GM23338 (cell line): ENCODE results near the gene LY86. TPM values are rescaled to one million over a fixed set of nuclear protein-coding genes. Genes with fewer than 3 reads are reported as not detected.

Experiments used
- ATAC-seq: fragments of 200-7000 bp; cut with Tn5 transposase; 3 replicates; pipeline ENCODE4 v1.9.1; 2020
- DNase-seq: peaks from one replicate; pipeline ENCODE4 v3.0.0-alpha.2; 2015; ENCODE audit warnings: low spot score
- H2AFZ ChIP-seq: fragments of 200-600 bp; sonication (generic); 2 replicates; pipeline ENCODE4 v1.8.0; 2016; ENCODE audit warnings: antibody characterized with exemption, mild to moderate bottlenecking, moderate library complexity
- H3F3A ChIP-seq: fragments of 200-600 bp; sonication (generic); replicated peaks from 2 replicates; pipeline ENCODE4 v1.8.0; 2017; ENCODE audit warnings: antibody characterized with exemption, mixed run types, low read depth
- H3K27ac ChIP-seq: fragments of 200-600 bp; sonication (generic); 2 replicates; pipeline ENCODE4 v1.6.1; 2016; ENCODE audit warnings: low read depth
- H3K27me3 ChIP-seq: fragments of 200-600 bp; sonication (generic); 2 replicates; pipeline ENCODE4 v1.8.0; 2016; ENCODE audit warnings: mild to moderate bottlenecking, mixed run types, moderate library complexity; ENCODE audit not compliant: insufficient read depth
- H3K36me3 ChIP-seq: fragments of 200-600 bp; sonication (generic); 2 replicates; pipeline ENCODE4 v1.8.0; 2016; ENCODE audit warnings: mild to moderate bottlenecking; ENCODE audit not compliant: insufficient read depth
- H3K4me1 ChIP-seq: fragments of 200-600 bp; sonication (generic); 2 replicates; pipeline ENCODE4 v1.8.0; 2016; ENCODE audit warnings: mild to moderate bottlenecking, moderate library complexity; ENCODE audit not compliant: insufficient read depth
- H3K4me2 ChIP-seq: fragments of 200-600 bp; sonication (generic); 2 replicates; pipeline ENCODE4 v1.7.1; 2017; ENCODE audit warnings: mixed run types
- H3K4me3 ChIP-seq: fragments of 200-600 bp; sonication (generic); 2 replicates; pipeline ENCODE4 v1.6.1; 2016; ENCODE audit warnings: mixed run types
- H3K79me2 ChIP-seq: fragments of 200-600 bp; sonication (generic); replicated peaks from 2 replicates; pipeline ENCODE4 v1.8.0; 2017; ENCODE audit warnings: mild to moderate bottlenecking; ENCODE audit not compliant: insufficient read depth
- H3K9me2 ChIP-seq: fragments of 200-600 bp; sonication (generic); 2 replicates; pipeline ENCODE4 v1.8.0; 2017; ENCODE audit not compliant: insufficient read depth
- H4K20me1 ChIP-seq: fragments of 200-600 bp; sonication (generic); replicated peaks from 2 replicates; pipeline ENCODE4 v1.8.0; 2017; ENCODE audit warnings: mild to moderate bottlenecking; ENCODE audit not compliant: insufficient read depth
- H3K27ac Mint-ChIP-seq: 2 replicates; pipeline ENCODE4 v1.8.0; 2020; ENCODE audit warnings: inconsistent platforms, mild to moderate bottlenecking, moderate library complexity, mixed read lengths
- H3K27me3 Mint-ChIP-seq: 3 replicates; pipeline ENCODE4 v1.8.0; 2022; ENCODE audit warnings: low read depth, mild to moderate bottlenecking, moderate library complexity, mixed read lengths, inconsistent platforms; ENCODE audit not compliant: insufficient read depth, poor library complexity
- H3K36me3 Mint-ChIP-seq: 3 replicates; pipeline ENCODE4 v1.8.0; 2021; ENCODE audit warnings: low read depth, mild to moderate bottlenecking, inconsistent platforms, moderate library complexity, mixed read lengths
- H3K4me1 Mint-ChIP-seq: 3 replicates; pipeline ENCODE4 v1.8.0; 2020; ENCODE audit warnings: mild to moderate bottlenecking, inconsistent platforms, mixed read lengths
- H3K4me3 Mint-ChIP-seq: 3 replicates; pipeline ENCODE4 v1.8.0; 2021; ENCODE audit warnings: moderate library complexity, mild to moderate bottlenecking, inconsistent platforms, mixed read lengths
- H3K9me3 Mint-ChIP-seq: 3 replicates; pipeline ENCODE4 v1.8.0; 2020; ENCODE audit warnings: moderate library complexity, mild to moderate bottlenecking, inconsistent platforms, mixed read lengths
- CREB1 ChIP-seq: fragments of 250-450 bp; sonication (Bioruptor Pico); IDR thresholded peaks from 2 replicates; pipeline ENCODE4 v1.5.0; 2020; ENCODE audit warnings: low read depth, mild to moderate bottlenecking, moderate library complexity
- CTCF ChIP-seq, 2 experiments: fragments of 200-600 bp in 1 of 2; sonication (generic) in 1 of 2; conservative IDR thresholded peaks; 2 replicates each; pipeline versions ENCODE4 v1.5.1 to v1.6.1; 2016 to 2017; ENCODE audit warnings: antibody characterized with exemption in 2 of 2, low read depth in 2 of 2, mild to moderate bottlenecking in 2 of 2, moderate library complexity in 1 of 2
- EZH2 ChIP-seq: fragments of 200-600 bp; sonication (generic); IDR thresholded peaks from one replicate; pipeline ENCODE4 v1.8.0; 2017; ENCODE audit warnings: antibody characterized with exemption, mild to moderate bottlenecking, low read depth; ENCODE audit not compliant: unreplicated experiment
- EZH2phosphoT487 ChIP-seq: fragments of 200-600 bp; sonication (generic); IDR thresholded peaks from one replicate; pipeline ENCODE4 v1.8.1; 2018; ENCODE audit warnings: antibody characterized with exemption; ENCODE audit not compliant: unreplicated experiment
- JUNB ChIP-seq: IDR thresholded peaks from one replicate; pipeline ENCODE4 v1.6.1; 2016; ENCODE audit warnings: antibody characterized with exemption; ENCODE audit not compliant: unreplicated experiment
- NANOG ChIP-seq: IDR thresholded peaks from 2 replicates; pipeline ENCODE4 v1.6.1; 2016; ENCODE audit warnings: antibody characterized with exemption, borderline replicate concordance
- POLR2AphosphoS5 ChIP-seq: IDR thresholded peaks from 2 replicates; pipeline ENCODE4 v1.6.1; 2016; ENCODE audit warnings: antibody characterized with exemption, low read depth
- ZNF114 ChIP-seq: fragments of 250-450 bp; sonication (Bioruptor Pico); IDR thresholded peaks from 2 replicates; pipeline ENCODE4 v1.5.0; 2020; ENCODE audit warnings: mild to moderate bottlenecking, moderate library complexity
- ZNF331 ChIP-seq: fragments of 250-450 bp; sonication (Bioruptor Pico); IDR thresholded peaks from 2 replicates; pipeline ENCODE4 v1.5.0; 2020; ENCODE audit warnings: low read depth, mild to moderate bottlenecking, moderate library complexity
- polyA plus RNA-seq: library from polyadenylated mRNA; unstranded; fragments of >200 nt; fragmentation: Nextera tagmentation; extraction: Ambion mirVana; gene quantifications from 2 replicates; pipeline ENCODE4 v1.2.1, GENCODE V29; 2016
- total RNA-seq: library from RNA; depleted of rRNA; stranded (reverse); fragments of >200 nt; shearing (Covaris generic); gene quantifications from 2 replicates; pipeline ENCODE4 v1.2.3, GENCODE V29; 2014
- TF ChIP-seq, protein P1 (sequence below): fragments of 250-450 bp; sonication (Bioruptor Pico); IDR thresholded peaks from 2 replicates; pipeline ENCODE4 v1.5.0; 2020; ENCODE audit warnings: mild to moderate bottlenecking, moderate library complexity

Gene LY86
- total and polyA plus RNA-seq, 2 experiments from 2014 or later: 0.29 TPM; not detected in 1

DNA sequence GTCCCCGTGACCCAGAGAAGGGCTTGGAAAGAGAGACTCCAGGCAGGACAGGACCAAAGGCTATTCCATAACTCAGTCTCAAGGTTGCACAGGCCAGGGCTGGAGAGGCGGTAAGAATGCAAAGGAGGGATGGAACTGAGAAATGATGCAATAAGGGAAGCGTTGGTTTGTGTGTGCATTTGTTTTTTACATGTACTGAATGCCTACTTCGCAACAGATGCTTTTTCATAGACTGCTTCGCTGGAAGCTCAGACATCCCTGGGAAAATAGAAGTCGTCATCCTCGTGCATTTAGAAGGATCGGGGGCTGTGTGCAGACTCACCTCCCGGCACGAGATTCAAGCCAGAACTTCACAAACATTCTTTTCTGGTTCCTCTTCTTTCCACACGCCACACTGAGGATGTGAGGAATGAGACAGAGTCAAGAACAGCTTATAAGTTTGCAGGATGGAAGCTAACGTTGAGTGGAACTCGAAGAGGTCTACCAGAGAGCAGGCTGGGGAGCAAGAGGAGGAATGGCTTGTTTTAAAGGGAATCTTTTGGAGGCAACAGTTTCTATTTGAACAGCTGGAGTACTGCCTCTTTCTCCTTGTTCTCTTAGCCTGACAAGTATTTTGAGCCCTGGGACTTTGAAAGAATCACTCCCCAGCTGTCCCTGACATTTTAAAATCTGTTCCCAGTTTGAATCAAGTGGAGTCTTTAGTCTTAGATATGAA lies 19.3 kb upstream of the LY86 start:
- H3K9me3 Mint-ChIP-seq: peaks cover 4% of the 10 kb centered on the region; the same call in 2 of the 3 replicates
- H3K36me3 Mint-ChIP-seq: 0 out of 3 replicates have a peak, but pooled peaks cover under 1% of the 10 kb centered on the region
- no peak overlapping the region for H3K27ac Mint-ChIP-seq
- TF ChIP-seq EZH2phosphoT487 (no peak), EZH2 (no peak), ZNF331 (CRISPR knock-in tag) (no peak), NANOG (no peak), POLR2AphosphoS5 (no peak), JUNB (no peak), CREB1 (no peak), CTCF (conservative IDR thresholded peaks at IDR 0.05; ENCODE audit: low read depth in 2 of 2) (no peak), ZNF114 (CRISPR knock-in tag) (no peak)
- TF ChIP-seq, protein P1, sequence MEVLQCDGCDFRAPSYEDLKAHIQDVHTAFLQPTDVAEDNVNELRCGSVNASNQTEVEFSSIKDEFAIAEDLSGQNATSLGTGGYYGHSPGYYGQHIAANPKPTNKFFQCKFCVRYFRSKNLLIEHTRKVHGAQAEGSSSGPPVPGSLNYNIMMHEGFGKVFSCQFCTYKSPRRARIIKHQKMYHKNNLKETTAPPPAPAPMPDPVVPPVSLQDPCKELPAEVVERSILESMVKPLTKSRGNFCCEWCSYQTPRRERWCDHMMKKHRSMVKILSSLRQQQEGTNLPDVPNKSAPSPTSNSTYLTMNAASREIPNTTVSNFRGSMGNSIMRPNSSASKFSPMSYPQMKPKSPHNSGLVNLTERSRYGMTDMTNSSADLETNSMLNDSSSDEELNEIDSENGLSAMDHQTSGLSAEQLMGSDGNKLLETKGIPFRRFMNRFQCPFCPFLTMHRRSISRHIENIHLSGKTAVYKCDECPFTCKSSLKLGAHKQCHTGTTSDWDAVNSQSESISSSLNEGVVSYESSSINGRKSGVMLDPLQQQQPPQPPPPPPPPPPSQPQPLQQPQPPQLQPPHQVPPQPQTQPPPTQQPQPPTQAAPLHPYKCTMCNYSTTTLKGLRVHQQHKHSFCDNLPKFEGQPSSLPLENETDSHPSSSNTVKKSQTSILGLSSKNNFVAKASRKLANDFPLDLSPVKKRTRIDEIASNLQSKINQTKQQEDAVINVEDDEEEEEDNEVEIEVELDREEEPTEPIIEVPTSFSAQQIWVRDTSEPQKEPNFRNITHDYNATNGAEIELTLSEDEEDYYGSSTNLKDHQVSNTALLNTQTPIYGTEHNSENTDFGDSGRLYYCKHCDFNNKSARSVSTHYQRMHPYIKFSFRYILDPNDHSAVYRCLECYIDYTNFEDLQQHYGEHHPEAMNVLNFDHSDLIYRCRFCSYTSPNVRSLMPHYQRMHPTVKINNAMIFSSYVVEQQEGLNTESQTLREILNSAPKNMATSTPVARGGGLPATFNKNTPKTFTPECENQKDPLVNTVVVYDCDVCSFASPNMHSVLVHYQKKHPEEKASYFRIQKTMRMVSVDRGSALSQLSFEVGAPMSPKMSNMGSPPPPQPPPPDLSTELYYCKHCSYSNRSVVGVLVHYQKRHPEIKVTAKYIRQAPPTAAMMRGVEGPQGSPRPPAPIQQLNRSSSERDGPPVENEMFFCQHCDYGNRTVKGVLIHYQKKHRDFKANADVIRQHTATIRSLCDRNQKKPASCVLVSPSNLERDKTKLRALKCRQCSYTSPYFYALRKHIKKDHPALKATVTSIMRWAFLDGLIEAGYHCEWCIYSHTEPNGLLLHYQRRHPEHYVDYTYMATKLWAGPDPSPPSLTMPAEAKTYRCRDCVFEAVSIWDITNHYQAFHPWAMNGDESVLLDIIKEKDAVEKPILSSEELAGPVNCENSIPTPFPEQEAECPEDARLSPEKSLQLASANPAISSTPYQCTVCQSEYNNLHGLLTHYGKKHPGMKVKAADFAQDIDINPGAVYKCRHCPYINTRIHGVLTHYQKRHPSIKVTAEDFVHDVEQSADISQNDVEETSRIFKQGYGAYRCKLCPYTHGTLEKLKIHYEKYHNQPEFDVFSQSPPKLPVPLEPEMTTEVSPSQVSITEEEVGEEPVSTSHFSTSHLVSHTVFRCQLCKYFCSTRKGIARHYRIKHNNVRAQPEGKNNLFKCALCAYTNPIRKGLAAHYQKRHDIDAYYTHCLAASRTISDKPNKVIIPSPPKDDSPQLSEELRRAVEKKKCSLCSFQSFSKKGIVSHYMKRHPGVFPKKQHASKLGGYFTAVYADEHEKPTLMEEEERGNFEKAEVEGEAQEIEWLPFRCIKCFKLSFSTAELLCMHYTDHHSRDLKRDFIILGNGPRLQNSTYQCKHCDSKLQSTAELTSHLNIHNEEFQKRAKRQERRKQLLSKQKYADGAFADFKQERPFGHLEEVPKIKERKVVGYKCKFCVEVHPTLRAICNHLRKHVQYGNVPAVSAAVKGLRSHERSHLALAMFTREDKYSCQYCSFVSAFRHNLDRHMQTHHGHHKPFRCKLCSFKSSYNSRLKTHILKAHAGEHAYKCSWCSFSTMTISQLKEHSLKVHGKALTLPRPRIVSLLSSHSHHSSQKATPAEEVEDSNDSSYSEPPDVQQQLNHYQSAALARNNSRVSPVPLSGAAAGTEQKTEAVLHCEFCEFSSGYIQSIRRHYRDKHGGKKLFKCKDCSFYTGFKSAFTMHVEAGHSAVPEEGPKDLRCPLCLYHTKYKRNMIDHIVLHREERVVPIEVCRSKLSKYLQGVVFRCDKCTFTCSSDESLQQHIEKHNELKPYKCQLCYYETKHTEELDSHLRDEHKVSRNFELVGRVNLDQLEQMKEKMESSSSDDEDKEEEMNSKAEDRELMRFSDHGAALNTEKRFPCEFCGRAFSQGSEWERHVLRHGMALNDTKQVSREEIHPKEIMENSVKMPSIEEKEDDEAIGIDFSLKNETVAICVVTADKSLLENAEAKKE (CRISPR knock-in tag): no peak
- peaks cover 3% of the 10 kb centered on the region for H3K27me3 Mint-ChIP-seq
- DNase-seq: no peak
- no peak for ATAC-seq
- H3K79me2 ChIP-seq: no peaks in the 10 kb centered on the region
- H3K4me1 ChIP-seq: no peaks in the 10 kb centered on the region
- H3K36me3 ChIP-seq: no peaks in the 10 kb centered on the region
- H3F3A ChIP-seq: no peaks in the 10 kb centered on the region
- H3K4me2 ChIP-seq: no peak overlapping the region
- H3K4me3 ChIP-seq: no peak overlapping the region
- H3K4me3 Mint-ChIP-seq: no peak overlapping the region
- peak overlapping the region; percentile 69 for H2AFZ ChIP-seq
- no peak overlapping the region for H3K27ac ChIP-seq
- no peaks in the 10 kb centered on the region for H4K20me1 ChIP-seq
- H3K4me1 Mint-ChIP-seq: no peaks in the 10 kb centered on the region
- H3K9me2 ChIP-seq: no peaks in the 10 kb centered on the region
- H3K27me3 ChIP-seq: no peaks in the 10 kb centered on the region
